ENCODE measurements around the gene KDM8. TPM values are rescaled to one million over a fixed set of nuclear protein-coding genes. Genes with fewer than 3 reads are reported as not detected.
A peak's percentile ranks its signal among the peaks of the same experiment; 100 is the strongest.

The KDM8 gene
- total RNA-seq, 1 donor from 2014 or later, result 12.5 TPM

DNA sequence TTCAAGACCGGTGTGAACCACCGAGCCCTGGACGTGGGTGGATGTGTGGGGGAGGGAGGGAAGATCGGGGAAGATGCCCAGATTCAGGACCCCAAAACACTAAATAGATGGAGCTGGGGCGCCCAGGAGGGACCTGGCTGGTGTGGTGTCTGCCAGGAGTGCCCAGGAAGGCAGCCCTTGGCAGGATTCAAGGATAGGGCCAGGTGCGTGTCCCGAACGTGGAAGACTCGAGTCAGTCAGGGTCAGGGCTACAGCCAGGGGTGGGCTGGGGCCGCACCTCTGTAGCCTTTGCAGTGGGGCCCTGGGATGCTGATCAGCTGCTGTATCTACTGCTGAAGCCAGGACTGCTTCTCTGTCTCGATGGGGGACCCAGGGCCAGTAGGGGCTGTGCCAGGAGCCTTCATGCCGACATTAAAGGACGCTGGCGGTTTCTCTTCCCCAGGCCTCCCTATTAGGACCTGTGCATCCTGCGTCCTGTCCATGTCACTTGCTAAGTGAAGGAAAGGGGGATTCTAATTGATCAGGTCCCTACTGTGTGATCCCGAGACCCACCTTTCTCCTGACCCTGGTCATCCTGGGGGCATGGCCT is 13.1 kb downstream of the KDM8 start:
- no peaks in the 10 kb centered on the region for H3K4me1 Mint-ChIP-seq (ENCODE audit: low read depth)
- H3K36me3 Mint-ChIP-seq (ENCODE audit: insufficient read depth), result peaks cover 4% of the 10 kb centered on the region
- H3K4me3 Mint-ChIP-seq (ENCODE audit: low read depth), result no peak overlapping the region
- no peaks in the 10 kb centered on the region for H3K27me3 Mint-ChIP-seq
- H3K27ac Mint-ChIP-seq, result no peak overlapping the region
- no peaks in the 10 kb centered on the region for H3K9me3 Mint-ChIP-seq (ENCODE audit: low read depth)
- TF ChIP-seq, protein P1, sequence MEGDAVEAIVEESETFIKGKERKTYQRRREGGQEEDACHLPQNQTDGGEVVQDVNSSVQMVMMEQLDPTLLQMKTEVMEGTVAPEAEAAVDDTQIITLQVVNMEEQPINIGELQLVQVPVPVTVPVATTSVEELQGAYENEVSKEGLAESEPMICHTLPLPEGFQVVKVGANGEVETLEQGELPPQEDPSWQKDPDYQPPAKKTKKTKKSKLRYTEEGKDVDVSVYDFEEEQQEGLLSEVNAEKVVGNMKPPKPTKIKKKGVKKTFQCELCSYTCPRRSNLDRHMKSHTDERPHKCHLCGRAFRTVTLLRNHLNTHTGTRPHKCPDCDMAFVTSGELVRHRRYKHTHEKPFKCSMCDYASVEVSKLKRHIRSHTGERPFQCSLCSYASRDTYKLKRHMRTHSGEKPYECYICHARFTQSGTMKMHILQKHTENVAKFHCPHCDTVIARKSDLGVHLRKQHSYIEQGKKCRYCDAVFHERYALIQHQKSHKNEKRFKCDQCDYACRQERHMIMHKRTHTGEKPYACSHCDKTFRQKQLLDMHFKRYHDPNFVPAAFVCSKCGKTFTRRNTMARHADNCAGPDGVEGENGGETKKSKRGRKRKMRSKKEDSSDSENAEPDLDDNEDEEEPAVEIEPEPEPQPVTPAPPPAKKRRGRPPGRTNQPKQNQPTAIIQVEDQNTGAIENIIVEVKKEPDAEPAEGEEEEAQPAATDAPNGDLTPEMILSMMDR (IDR thresholded peaks at IDR 0.05; ENCODE audit: unreplicated experiment), result no peak
- DNase-seq (ENCODE audit: low spot score, unreplicated experiment), result no peak

- no peaks in the 10 kb centered on the region for H3K4me1 Mint-ChIP-seq (ENCODE audit: low read depth)
- H3K36me3 Mint-ChIP-seq (ENCODE audit: insufficient read depth), result peaks cover 4% of the 10 kb centered on the region
- TF ChIP-seq, protein P1 (IDR thresholded peaks at IDR 0.05; ENCODE audit: unreplicated experiment), result no peak
- H3K4me3 Mint-ChIP-seq (ENCODE audit: low read depth), result no peak overlapping the region
- H3K27ac Mint-ChIP-seq, result peak overlapping the region; percentile 30
- no peaks in the 10 kb centered on the region for H3K9me3 Mint-ChIP-seq (ENCODE audit: low read depth)
- no peaks in the 10 kb centered on the region for H3K27me3 Mint-ChIP-seq
- DNase-seq (ENCODE audit: low spot score, unreplicated experiment), result no peak
Observed at GRCh38 chr16:27217256-27217655, 13.9 kb downstream of the KDM8 start.

DNA sequence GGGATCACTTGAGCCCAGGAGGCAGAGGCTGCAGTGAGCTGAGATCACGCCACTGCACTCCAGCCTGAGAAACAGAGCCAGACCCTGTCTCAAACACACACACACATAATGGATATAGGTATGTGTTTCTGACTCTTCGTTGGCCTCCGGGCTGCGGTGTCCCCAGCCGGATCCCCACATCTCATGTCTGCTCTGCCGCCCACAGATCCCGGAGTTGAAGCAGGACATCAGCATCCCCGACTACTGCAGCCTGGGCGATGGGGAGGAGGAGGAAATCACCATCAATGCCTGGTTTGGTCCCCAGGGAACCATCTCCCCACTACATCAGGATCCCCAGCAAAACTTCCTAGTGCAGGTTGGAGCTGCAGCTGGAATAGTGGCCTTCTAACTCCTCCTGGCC is 15.4 kb downstream of the KDM8 start:
- TF ChIP-seq, protein P1 (IDR thresholded peaks at IDR 0.05; ENCODE audit: unreplicated experiment), result no peak
- H3K36me3 Mint-ChIP-seq (ENCODE audit: insufficient read depth), result peaks cover 4% of the 10 kb centered on the region
- no peak overlapping the region for H3K4me3 Mint-ChIP-seq (ENCODE audit: low read depth)
- H3K9me3 Mint-ChIP-seq (ENCODE audit: low read depth), result no peaks in the 10 kb centered on the region
- H3K27ac Mint-ChIP-seq, result no peak overlapping the region
- H3K27me3 Mint-ChIP-seq, result no peaks in the 10 kb centered on the region
- no peaks in the 10 kb centered on the region for H3K4me1 Mint-ChIP-seq (ENCODE audit: low read depth)
- no peak for DNase-seq (ENCODE audit: low spot score, unreplicated experiment)

- Mint-ChIP-seq H3K4me3 (ENCODE audit: low read depth) (no peak overlapping the region), H3K9me3 (ENCODE audit: low read depth) (no peaks in the 10 kb centered on the region)
Observed at GRCh38 chr16:27219161-27219560, 15.8 kb downstream of the KDM8 start.

GRCh38 chr16:27220120-27220519 is 16.8 kb downstream of the KDM8 start:
- Mint-ChIP-seq H3K4me3 (ENCODE audit: low read depth) (no peak overlapping the region), H3K27ac (no peak overlapping the region), H3K4me1 (ENCODE audit: low read depth) (no peaks in the 10 kb centered on the region), H3K27me3 (no peaks in the 10 kb centered on the region), H3K9me3 (ENCODE audit: low read depth) (no peaks in the 10 kb centered on the region), H3K36me3 (ENCODE audit: insufficient read depth) (peaks cover 6% of the 10 kb centered on the region)
- DNase-seq (ENCODE audit: low spot score, unreplicated experiment), result no peak
- TF ChIP-seq, protein P1 (IDR thresholded peaks at IDR 0.05; ENCODE audit: unreplicated experiment), result no peak

More at GRCh38 chr16:27219161-27219560, 15.8 kb downstream of the KDM8 start:
- Mint-ChIP-seq H3K27ac (no peak overlapping the region), H3K36me3 (ENCODE audit: insufficient read depth) (peaks cover 6% of the 10 kb centered on the region), H3K27me3 (no peaks in the 10 kb centered on the region), H3K4me1 (ENCODE audit: low read depth) (no peaks in the 10 kb centered on the region)
- TF ChIP-seq, protein P1 (IDR thresholded peaks at IDR 0.05; ENCODE audit: unreplicated experiment), result no peak
- no peak for DNase-seq (ENCODE audit: low spot score, unreplicated experiment)

Measured in progenitor cell of endocrine pancreas (in vitro differentiated cells).